HL-60 (cell line): Measurements from ENCODE around the gene MCRS1.

Experiments
- CTCF ChIP-seq: IDR thresholded peaks from one replicate; pipeline ENCODE4 v1.5.1; 2011; ENCODE audit warnings: low read length, control low read depth, inconsistent platforms; ENCODE audit not compliant: insufficient read depth
- REST ChIP-seq: IDR thresholded peaks from 2 replicates; pipeline ENCODE4 v1.6.1; 2012; ENCODE audit warnings: low read depth; ENCODE audit not compliant: insufficient replicate concordance

GRCh38 chr12:49547090-49547690 lies 20.8 kb downstream of the MCRS1 start:
- TF ChIP-seq CTCF (no peak), REST (no peak)
